OCI-LY1 (cell line): ENCODE measurements around the gene WDR70.
"Not testable (repeated sequence)": the region's sequence is repeated elsewhere in the genome, so short reads cannot be mapped to it uniquely, and the experiment has no call there.

Experiments used
- CTCF ChIP-seq: fragments of 200-600 bp; sonication (generic), shearing (Covaris generic); IDR thresholded peaks from 2 replicates; pipeline ENCODE4 v1.5.1; 2017; ENCODE audit warnings: mild to moderate bottlenecking, antibody characterized with exemption, low read length, moderate library complexity, mixed read lengths
- EZH2 ChIP-seq: fragments of 200-600 bp; sonication (generic), shearing (Covaris generic); IDR thresholded peaks from 2 replicates; pipeline ENCODE4 v1.8.0; 2017; ENCODE audit warnings: borderline replicate concordance, mixed run types, mild to moderate bottlenecking, antibody characterized with exemption, low read length, moderate library complexity, mixed read lengths

GRCh38 chr5:37674361-37674760, 295.2 kb downstream of the WDR70 start:
- TF ChIP-seq CTCF, EZH2: not testable (repeated sequence)
